Smooth muscle cell (in vitro differentiated cells): Measurements from ENCODE around the gene GPX3. TPM values are rescaled to one million over a fixed set of nuclear protein-coding genes. Genes with fewer than 3 reads are reported as not detected.

Experiments
- DNase-seq: peaks from one replicate; lab custom pipeline; 2025; ENCODE audit not compliant: unreplicated experiment; lab: John Stamatoyannopoulos, UW
- H2AFZ ChIP-seq: fragments of 200-600 bp; sonication (generic); 2 replicates; pipeline ENCODE4 v1.6.0; 2016; ENCODE audit warnings: antibody characterized with exemption, low read depth, mild to moderate bottlenecking
- H3F3A ChIP-seq: fragments of 200-600 bp; sonication (generic); 2 replicates; pipeline ENCODE4 v1.6.0; 2017; ENCODE audit warnings: antibody characterized with exemption, low read depth
- H3K27ac ChIP-seq: fragments of 200-600 bp; sonication (generic); 2 replicates; pipeline ENCODE4 v1.5.1; 2016; ENCODE audit warnings: low read depth, mild to moderate bottlenecking
- H3K27me3 ChIP-seq: fragments of 200-600 bp; sonication (generic); 2 replicates; pipeline ENCODE4 v1.6.1; 2016; ENCODE audit warnings: low read depth, mild to moderate bottlenecking
- H3K36me3 ChIP-seq: fragments of 200-600 bp; sonication (generic); 2 replicates; pipeline ENCODE4 v1.5.1; 2016; ENCODE audit warnings: low read depth
- H3K4me1 ChIP-seq: fragments of 200-600 bp; sonication (generic); 2 replicates; pipeline ENCODE4 v1.5.1; 2016; ENCODE audit warnings: low read depth
- H3K4me2 ChIP-seq: fragments of 200-600 bp; sonication (generic); 2 replicates; pipeline ENCODE4 v1.6.0; 2016; ENCODE audit warnings: mild to moderate bottlenecking
- H3K4me3 ChIP-seq: fragments of 200-600 bp; sonication (generic); 2 replicates; pipeline ENCODE4 v1.5.1; 2016; ENCODE audit warnings: mild to moderate bottlenecking
- H3K79me2 ChIP-seq: fragments of 200-600 bp; sonication (generic); 2 replicates; pipeline ENCODE4 v1.6.0; 2016; ENCODE audit warnings: low read depth, mild to moderate bottlenecking
- H3K9ac ChIP-seq: fragments of 200-600 bp; sonication (generic); 2 replicates; pipeline ENCODE4 v1.6.0; 2016; ENCODE audit warnings: low read depth
- H3K9me3 ChIP-seq: fragments of 200-600 bp; sonication (generic); replicated peaks from 2 replicates; pipeline ENCODE4 v1.5.1; 2016; ENCODE audit warnings: low read depth
- H4K20me1 ChIP-seq: fragments of 200-600 bp; sonication (generic); 2 replicates; pipeline ENCODE4 v1.6.0; 2016; ENCODE audit warnings: low read depth
- CTCF ChIP-seq: fragments of 200-600 bp; sonication (generic); IDR thresholded peaks from 2 replicates; pipeline ENCODE4 v1.5.1; 2017; ENCODE audit warnings: borderline replicate concordance, mild to moderate bottlenecking, antibody characterized with exemption; ENCODE audit not compliant: insufficient read depth, poor library complexity, severe bottlenecking
- WGBS: methylation state at CpG from one replicate; pipeline ENCODE4 v1.1.7; 2016; ENCODE audit warnings: low lambda C conversion rate; 5-methylcytosine and 5-hydroxymethylcytosine counted together
- polyA plus RNA-seq: library from polyadenylated mRNA; unstranded; fragments of >200 nt; fragmentation: Nextera tagmentation; extraction: Ambion mirVana; gene quantifications from 2 replicates; pipeline ENCODE4 v1.2.1, GENCODE V29; 2016
- total RNA-seq: library from RNA; depleted of rRNA; stranded (reverse); fragments of >200 nt; gene quantifications from 2 replicates; pipeline ENCODE4 v1.2.3, GENCODE V29; 2014

The GPX3 gene
- total and polyA plus RNA-seq, 2 experiments from 2014 or later = 32.6 to 67.5 TPM

- no peaks in the 10 kb centered on the region for H3K79me2 ChIP-seq
- no peak for DNase-seq
- no peak overlapping the region for H2AFZ ChIP-seq
- H3K4me1 ChIP-seq = no peaks in the 10 kb centered on the region
- H3K4me2 ChIP-seq = no peak overlapping the region
- WGBS = 72% methylated on average over 4 of the region's 4 CpGs
- H3K9me3 ChIP-seq = no peaks in the 10 kb centered on the region
- no peak for TF ChIP-seq CTCF
- peaks cover 4% of the 10 kb centered on the region for H3K36me3 ChIP-seq
- H4K20me1 ChIP-seq = no peaks in the 10 kb centered on the region
- no peak overlapping the region for H3K9ac ChIP-seq
- no peak overlapping the region for H3K4me3 ChIP-seq
- no peaks in the 10 kb centered on the region for H3F3A ChIP-seq
- no peak overlapping the region for H3K27ac ChIP-seq
- no peaks in the 10 kb centered on the region for H3K27me3 ChIP-seq
Measured at GRCh38 chr5:151030379-151030778, 10.0 kb downstream of the GPX3 start.

- no peaks in the 10 kb centered on the region for H3K9me3 ChIP-seq
- no peaks in the 10 kb centered on the region for H3K79me2 ChIP-seq
- 97% methylated on average over 11 of the region's 11 CpGs for WGBS
- peaks cover 4% of the 10 kb centered on the region for H3K36me3 ChIP-seq
- H3K27me3 ChIP-seq = no peaks in the 10 kb centered on the region
- H2AFZ ChIP-seq = no peak overlapping the region
- no peaks in the 10 kb centered on the region for H3K4me1 ChIP-seq
- no peak for DNase-seq
- no peaks in the 10 kb centered on the region for H3F3A ChIP-seq
- H3K27ac ChIP-seq = no peak overlapping the region
- no peak overlapping the region for H3K4me2 ChIP-seq
- no peak overlapping the region for H3K9ac ChIP-seq
- H4K20me1 ChIP-seq = no peaks in the 10 kb centered on the region
- no peak for TF ChIP-seq CTCF
- no peak overlapping the region for H3K4me3 ChIP-seq
Measured at GRCh38 chr5:151031554-151031953, 11.2 kb downstream of the GPX3 start.

- Histone ChIP-seq H3F3A (no peaks in the 10 kb centered on the region), H3K27ac (no peak overlapping the region), H3K9me3 (no peaks in the 10 kb centered on the region), H3K9ac (no peak overlapping the region), H2AFZ (no peak overlapping the region), H3K4me1 (no peaks in the 10 kb centered on the region), H3K79me2 (no peaks in the 10 kb centered on the region), H3K4me2 (no peak overlapping the region), H3K4me3 (no peak overlapping the region), H4K20me1 (no peaks in the 10 kb centered on the region), H3K27me3 (no peaks in the 10 kb centered on the region), H3K36me3 (peaks cover 4% of the 10 kb centered on the region)
- no peak for TF ChIP-seq CTCF
- DNase-seq = no peak
- 96% methylated on average over 14 of the region's 14 CpGs for WGBS
Measured at GRCh38 chr5:151033217-151033934, 13.0 kb downstream of the GPX3 start.
